AG20443 (cell line): Measurements from ENCODE around the gene NEK11.
A peak's percentile ranks its signal among the peaks of the same experiment; 100 is the strongest.
"Not testable (repeated sequence)": the region's sequence is repeated elsewhere in the genome, so short reads cannot be mapped to it uniquely, and the experiment has no call there.

Experiments used
- DNase-seq: peaks from one replicate; pipeline ENCODE4 v3.0.0; 2012; ENCODE audit warnings: low spot score, mixed read lengths

NEK11 gene

DNA sequence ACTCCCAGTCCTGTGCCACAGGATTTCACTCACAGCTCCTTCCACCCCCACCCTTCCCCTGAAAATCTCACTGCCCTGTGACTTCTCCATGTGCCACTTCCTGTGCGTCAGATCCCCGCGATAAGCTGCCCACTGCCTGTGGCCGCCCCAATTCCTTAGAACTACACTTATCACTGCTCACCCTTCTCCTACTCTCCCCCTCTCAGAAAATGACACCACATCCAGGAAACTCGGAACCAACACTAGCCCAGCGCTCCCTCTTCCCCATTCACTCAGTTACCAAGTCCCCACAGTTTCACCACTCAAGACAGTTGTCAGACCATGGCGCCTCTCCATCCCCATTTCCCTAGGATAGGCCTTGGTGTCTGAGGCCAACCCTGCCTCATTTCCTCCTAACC is 334.4 kb downstream of the NEK11 start:
- not testable (repeated sequence) for DNase-seq

DNA sequence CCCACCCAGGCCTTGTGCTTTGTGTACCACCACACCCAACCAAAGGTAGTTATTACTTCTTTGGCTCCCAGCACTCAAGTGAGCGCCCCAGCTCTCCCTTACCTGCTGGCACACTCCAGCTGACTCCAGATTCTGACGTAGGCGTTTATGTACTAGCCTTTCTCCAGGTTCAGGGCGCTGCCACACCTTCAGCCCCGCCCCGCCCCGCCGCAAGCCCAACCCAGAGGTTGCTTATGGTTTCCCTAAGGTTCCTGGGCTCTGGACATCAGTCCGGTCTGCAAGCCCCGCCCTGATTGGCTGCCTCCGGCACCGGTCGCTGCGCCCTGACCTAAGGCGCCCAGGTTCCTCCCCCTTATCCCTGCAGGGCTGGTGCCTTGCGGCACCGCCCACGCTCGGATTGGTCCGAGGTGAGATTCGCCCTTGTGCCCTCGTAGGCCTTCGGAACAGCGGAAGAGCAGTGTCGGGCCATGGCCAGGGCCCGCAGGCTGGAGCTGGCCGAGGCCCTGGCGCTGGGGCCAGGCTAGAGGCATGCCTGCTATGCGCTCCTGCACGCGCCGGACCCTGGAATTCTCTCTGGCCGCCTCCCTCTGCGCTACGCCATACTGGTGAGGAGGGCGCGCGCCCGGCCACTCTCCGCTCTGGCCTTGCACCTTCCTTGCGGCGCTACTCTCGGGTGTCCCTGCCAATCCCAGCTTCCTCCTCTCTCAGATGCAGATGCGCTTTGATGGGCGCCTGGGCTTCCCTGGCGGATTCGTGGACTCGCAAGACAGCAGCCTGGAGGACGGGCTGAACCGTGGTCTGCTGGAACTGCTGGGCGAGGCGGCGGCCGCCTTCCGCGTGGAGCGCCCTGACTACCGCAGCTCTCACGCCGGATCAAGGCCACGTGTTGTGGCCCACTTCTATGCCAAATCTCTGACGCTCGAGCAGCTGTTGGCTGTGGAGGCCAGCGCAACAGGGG is 335.1 kb downstream of the NEK11 start:
- peak; percentile 60 for DNase-seq

DNA sequence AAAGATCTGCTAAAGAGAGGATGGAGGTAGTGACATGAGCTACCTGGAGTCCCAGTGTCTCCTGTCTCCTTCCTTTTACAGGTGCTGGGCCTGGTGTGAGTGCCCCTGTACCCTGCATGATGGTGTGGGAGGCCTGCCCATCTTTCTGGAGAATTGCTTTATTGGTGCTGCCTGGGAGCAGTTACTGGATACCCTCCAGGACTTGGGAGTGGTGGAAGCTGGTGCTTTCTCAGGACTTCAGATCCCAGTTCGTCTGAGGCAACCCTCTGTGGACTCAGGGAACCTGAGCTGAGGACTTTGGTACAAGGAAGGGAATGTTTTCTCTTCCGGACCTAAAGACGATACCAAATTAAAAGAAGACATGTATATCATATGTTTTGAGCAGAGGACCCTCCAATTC is 336.6 kb downstream of the NEK11 start:
- DNase-seq: no peak

DNA sequence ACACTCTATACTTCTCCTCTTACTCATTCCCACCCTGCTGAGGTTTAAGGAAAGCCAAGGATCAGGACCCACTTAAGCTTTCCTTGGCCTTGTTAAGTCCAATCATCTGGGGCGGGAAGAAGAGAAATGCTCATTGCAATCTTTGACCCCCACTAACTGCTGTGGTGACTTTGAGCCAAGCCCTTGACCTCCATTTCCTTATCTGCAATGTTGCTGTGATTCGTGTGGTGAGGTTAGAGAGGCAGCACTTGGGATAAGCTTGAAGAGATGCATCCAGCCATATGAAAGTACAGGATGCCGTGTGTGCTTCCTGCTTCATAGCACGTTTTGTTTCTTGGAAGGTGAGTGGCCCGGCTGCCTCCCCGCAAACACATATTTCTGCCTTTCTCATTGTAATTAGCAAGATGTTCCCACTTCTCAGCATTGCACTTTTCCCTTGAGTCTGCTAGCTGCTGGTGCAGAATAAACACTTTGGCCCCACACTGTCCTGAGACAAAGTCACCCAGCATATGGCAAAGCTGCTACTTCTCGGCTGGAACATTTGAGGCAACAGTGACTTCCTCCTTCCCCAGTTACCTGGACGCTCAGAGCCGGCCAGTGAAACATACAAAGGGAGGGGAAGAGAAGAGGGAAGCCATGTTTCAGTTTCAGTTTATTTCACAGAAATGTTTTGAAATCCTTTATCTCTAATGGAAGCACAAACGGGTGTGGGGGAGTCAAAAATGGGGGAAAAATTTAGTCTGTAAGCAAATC is 344.4 kb downstream of the NEK11 start:
- no peak for DNase-seq

DNA sequence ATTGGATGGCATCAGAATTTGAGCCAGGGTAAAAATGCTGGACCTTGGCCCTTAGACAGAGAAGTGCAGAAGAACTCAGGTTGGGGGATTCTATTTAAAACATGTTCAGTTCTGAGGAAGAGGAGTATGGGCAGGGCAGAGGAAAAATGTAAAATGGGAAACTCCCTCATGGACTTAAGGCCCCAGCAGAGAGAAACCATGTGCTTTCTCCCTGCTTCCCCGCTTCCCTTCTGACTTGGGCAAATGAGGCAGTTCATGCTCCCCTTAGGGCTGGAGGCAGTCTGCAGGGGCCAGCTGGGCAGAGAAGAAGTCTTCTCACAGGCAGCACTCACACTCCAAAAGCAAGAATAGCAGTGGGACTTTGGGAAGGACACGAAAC is 345.0 kb downstream of the NEK11 start:
- DNase-seq: no peak

DNA sequence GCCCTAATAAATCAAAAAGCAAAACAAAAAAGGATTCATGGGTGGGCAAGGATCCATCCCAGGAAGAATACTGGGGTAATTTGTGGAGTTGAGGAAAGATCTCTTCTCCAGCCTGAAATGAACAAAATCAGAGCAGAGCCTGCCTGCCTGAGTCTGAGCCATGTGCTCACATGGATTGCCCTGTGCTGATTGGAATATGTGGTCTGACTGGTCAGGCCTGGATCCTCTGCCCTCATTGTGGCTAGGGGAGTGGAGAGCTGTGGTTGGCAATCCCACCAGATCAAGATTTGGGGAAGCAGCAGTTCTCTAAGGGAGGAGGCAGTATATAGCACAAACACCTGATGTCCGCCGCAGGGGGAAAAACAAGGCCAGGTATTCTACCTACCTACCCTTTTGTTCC is 348.1 kb downstream of the NEK11 start:
- DNase-seq: no peak

DNA sequence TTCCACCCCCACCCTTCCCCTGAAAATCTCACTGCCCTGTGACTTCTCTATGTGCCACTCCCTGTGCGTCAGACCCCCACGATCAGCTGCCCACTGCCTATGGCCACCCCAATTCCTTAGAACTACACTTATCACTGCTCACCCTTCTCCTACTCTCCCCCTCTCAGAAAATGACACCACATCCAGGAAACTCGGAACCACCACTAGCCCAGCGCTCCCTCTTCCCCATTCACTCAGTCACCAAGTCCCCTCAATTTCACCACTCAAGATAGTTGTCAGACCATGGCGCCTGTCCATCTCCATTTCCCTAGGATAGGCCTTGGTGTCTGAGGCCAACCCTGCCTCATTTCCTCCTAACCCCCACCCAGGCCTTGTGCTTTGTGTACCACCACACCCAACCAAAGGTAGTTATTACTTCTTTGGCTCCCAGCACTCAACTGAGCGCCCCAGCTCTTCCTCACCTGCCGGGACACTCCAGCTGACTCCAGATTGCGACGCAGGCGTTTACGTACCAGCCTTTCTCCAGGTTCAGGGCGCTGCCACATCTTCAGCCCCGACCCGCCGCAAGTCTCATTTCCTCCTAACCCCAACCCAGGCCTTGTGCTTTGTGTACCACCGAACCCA is 354.3 kb downstream of the NEK11 start:
- not testable (repeated sequence) for DNase-seq

DNA sequence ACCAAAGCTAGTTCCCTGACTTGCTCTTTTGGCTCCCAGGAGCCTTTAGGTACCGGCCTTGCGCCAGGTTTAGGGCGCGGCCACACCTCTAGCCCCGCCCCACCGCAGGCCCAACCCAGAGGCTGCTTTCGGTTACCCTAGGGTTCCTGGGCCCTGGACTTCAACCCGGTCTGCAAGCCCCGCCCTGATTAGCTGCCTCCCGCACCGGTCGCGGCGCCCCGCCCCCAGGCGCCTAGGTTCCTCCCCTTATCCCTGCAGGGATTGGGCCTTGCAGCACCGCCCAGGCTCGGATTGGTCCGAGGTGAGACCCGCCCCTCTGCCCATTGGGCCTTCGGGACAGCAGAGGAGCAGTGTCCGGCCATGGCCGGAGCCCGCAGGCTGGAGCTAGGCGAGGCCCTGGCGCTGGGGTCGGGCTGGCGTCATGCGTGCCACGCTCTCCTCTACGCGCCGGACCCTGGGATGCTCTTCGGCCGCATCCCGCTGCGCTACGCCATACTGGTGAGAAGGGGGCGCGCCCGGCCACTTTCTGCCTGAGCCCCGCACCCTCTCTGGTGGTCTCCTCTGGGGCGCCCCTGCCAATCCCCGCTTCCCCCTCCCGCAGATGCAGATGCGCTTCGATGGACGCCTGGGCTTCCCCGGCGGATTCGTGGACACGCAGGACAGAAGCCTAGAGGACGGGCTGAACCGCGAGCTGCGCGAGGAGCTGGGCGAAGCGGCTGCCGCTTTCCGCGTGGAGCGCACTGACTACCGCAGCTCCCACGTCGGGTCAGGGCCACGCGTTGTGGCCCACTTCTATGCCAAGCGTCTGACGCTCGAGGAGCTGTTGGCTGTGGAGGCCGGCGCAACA is 355.0 kb downstream of the NEK11 start, which contains the start of gene NUDT16:
Gene NUDT16, plus strand, starts transcription at position 330 of the 847 bp plus-strand sequence. Its CDS starts 31 bp downstream, at position 361.
- peak; percentile 99 for DNase-seq

DNA sequence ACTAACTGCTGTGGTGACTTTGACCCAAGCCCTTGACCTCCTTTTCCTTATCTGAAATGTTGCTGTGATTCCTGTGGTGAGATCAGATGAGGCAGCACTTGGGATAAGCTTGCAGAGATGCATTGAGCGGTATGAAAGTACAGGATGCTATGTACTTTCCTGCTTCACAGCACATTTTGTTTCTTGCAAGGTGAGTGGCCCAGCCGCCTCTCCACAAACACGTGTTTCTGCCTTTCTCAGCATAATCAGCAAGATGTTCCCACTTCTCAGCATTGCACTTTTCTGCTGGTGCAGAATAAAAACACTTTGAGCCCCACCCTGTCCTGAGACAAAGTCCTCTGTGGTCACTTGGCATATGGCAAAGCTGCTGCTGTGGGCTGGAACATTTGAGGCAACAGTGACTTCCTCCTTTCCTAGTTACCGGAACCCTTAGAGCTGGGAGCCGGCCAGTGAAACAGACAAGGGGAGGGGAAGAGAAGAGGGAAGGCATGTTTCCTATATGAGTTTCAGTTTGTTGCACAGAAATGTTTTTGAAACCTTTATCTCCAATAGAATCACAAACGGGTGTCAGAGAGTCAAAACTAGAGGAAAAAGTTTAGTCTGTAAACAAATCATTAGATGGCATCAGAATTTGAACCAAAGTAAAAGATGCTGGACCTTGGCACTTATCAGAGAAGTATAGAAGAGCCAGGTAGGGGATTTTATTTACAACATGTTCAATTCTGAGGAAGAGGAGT is 359.9 kb downstream of the NEK11 start:
- DNase-seq: no peak

DNA sequence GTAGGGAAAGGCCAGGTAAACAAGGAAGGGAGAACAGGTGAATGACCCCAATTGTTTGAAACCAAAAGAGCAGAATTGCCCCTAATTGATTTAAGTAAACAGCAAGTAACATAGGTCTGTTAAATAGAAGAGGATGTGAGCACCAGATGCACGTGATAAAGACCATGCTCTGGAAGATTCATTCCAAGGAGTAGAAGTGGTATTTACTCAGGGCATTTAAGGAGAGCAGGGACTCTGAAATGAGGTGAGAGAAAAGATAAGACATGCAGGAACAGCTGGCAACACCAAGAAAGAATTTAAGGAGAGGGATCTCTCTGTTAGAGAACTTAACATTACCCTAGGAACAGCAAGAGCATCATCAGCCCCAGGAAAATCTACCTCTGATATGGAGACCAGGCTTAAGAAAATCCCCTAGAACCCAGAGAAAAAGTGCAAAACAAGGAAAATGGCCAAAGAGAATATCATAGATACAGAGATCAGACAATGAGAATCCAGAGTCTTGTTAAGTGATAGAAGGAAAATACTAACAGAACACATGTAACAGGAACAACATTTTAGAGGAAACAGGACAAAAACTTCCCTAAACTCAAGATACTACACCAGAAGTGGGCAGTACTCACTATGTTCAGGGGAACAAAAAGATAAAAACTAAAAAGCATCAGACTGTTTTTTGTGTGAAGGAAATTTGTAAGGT is 361.3 kb downstream of the NEK11 start:
- DNase-seq: no peak

DNA sequence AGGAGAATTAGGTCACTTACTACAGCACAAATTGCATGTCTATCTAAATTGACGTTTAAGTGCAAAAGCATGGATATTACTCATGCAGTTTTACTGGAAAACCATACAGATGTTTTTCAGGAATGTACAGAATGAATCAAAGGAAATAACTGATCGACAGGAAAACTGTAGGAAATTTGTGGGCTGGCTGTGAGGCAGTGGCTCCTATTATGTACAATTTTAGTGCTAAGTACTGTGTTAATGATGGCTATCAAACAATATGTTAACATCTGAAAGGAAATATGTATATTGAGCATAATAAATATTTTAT is 361.8 kb downstream of the NEK11 start:
- DNase-seq: no peak

DNA sequence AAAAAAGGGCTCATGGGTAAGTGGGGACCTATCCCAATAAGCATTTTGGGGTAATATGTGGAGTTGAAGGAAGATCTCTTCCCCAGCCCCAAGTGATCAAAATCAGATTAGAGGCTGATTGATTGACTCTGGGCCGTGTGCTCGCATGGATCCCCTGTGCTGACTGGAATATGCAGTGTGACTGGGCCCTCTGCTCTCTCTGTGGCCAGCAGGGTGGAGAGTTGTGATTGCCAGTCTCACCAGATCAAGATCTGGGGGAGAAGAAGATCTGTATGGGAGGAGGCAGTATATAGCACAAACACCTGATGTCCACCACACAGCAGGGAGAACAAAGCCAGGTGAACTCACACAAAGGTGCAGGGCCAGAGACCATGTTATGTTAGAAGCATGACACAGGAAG is 363.7 kb downstream of the NEK11 start:
- DNase-seq: no peak

DNA sequence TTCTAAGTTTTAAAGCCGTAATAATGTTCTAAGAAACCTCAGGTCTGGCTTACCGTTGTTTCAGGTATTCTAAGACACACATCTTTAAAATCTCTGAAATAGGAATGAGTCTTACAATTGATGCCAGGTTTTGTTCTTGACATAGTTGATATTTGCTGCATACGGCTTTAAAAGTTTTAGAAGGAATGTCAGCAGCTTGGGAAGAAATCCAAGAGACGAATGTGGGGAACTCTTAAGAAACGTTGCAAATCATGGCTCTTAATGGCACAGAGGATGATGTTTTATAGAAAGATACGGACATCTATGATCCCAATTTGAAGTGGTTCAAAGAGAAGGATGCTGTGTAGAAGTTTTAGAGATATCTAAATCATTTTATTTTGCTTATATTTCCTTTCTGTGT is 366.4 kb downstream of the NEK11 start:
- peak; percentile 17 for DNase-seq

DNA sequence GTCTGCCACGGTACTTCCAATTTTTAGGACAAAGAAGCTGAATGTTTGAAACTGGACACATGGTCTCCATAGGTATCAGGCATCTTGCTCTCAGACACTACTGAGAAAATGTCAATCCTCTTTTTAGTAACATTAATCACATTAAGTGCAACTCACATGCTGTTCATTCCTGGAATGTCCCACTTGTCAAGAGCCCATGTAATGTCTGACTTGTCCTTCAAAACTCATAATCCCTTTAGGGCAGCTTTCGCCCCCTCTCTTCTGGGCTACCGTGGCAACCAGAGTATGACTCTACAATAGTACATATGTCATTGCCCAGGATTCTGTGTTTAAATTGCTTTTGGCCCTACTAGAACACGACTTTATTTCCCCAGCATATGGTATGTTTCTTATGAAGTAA is 367.2 kb downstream of the NEK11 start:
- DNase-seq: no peak

DNA sequence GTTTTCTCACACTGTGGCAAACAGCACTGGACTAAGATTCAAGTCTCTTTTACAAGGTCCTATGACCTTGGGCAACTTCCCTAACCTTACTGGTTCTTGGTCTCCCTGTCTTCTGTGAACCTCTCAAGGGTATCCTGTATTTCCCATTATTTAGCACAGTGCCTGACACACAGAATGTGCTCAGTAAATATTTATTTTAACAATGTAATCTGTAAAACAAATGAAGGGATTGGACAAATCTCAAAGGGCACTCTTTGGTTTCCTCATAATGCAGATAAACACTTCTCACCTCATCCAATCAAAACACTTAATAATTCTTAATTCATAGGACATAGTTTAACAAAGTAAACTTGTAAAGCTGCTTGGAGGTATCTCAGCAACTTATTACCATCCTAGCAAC is 367.7 kb downstream of the NEK11 start:
- no peak for DNase-seq

DNA sequence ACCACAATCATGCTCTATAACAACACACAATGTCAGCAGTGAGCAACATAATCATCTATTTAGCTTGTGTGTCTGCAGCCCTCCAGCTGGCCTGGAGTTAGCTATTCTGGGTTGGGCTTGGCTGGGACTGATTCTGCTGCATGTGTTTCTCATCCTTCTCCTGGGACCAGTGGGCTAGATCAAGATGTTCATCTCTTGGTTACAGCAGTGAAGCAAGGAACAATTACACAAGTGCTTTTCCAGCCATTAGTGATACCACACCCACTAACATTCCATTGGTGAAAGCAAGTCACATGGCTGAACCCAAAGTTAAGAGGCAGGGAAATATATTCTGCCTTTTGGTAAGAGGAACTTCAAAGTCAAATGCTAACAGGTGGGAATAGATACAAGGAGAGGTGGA is 369.5 kb downstream of the NEK11 start:
- DNase-seq: peak; percentile 69

DNA sequence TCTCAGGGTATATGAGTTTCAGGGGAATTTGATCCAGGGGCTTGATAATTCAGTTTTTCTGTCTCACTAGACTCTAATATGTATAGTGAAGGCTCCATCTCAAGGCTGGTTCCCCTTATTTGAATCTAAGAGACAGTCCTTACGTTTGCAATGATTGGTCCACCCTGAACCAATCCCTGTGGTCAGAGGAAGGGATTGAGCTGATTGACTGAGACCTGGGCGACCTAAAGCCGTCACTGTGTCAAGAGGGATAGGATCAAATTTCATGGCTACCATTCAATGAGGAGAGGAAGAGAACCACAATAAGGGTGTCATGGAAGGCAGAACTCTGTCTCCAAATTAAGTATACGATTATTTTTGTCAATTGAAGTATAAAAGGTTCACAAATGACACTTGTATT is 371.2 kb downstream of the NEK11 start:
- no peak for DNase-seq
